ENCODE measurements around the gene OSBP2. TPM values are rescaled to one million over a fixed set of nuclear protein-coding genes. Genes with fewer than 3 reads are reported as not detected.

OSBP2 gene
- polyA plus RNA-seq, 2 donors: 2.5 to 2.7 TPM

GRCh38 chr22:30906946-30907345 is 212.3 kb downstream of the OSBP2 start:
- H3K27ac ChIP-seq (ENCODE audit: low read depth in 2 of 2, low read length in 1 of 2): no peak overlapping the region
- H3K36me3 ChIP-seq (ENCODE audit: control insufficient read depth in 2 of 2, insufficient read depth in 2 of 2, low read length in 1 of 2): peaks cover 0 to 6% of the 10 kb centered on the region in 2 donors
- no peaks in the 10 kb centered on the region for H3K27me3 ChIP-seq (ENCODE audit: control insufficient read depth in 1 of 2, insufficient read depth in 2 of 2, low read length in 2 of 2)
- no peaks in the 10 kb centered on the region for H3K9me3 ChIP-seq (ENCODE audit: control insufficient read depth in 2 of 2, insufficient read depth in 1 of 2, low read depth in 1 of 2, low read length in 1 of 2)
- H3K4me1 ChIP-seq (ENCODE audit: control insufficient read depth in 2 of 2, insufficient read depth in 2 of 2, low read length in 1 of 2): no peaks in the 10 kb centered on the region
- no peak overlapping the region for H3K4me3 ChIP-seq (ENCODE audit: low read depth in 1 of 2, low read length in 2 of 2)
- WGBS, 2 donors: 87 to 95% methylated on average over 1 of the region's 1 CpG

GRCh38 chr22:30908051-30908461 is 213.4 kb downstream of the OSBP2 start:
- Histone ChIP-seq H3K4me1 (ENCODE audit: control insufficient read depth in 2 of 2, insufficient read depth in 2 of 2, low read length in 1 of 2) (no peaks in the 10 kb centered on the region), H3K36me3 (ENCODE audit: control insufficient read depth in 2 of 2, insufficient read depth in 2 of 2, low read length in 1 of 2) (peaks cover 0 to 6% of the 10 kb centered on the region in 2 donors), H3K27ac (ENCODE audit: low read depth in 2 of 2, low read length in 1 of 2) (no peak overlapping the region), H3K9me3 (ENCODE audit: control insufficient read depth in 2 of 2, insufficient read depth in 1 of 2, low read depth in 1 of 2, low read length in 1 of 2) (no peaks in the 10 kb centered on the region), H3K4me3 (ENCODE audit: low read depth in 1 of 2, low read length in 2 of 2) (no peak overlapping the region), H3K27me3 (ENCODE audit: control insufficient read depth in 1 of 2, insufficient read depth in 2 of 2, low read length in 2 of 2) (no peaks in the 10 kb centered on the region)
- WGBS, 2 donors: 85 to 92% methylated on average over 6 of the region's 6 CpGs

- no peak overlapping the region for H3K27ac ChIP-seq (ENCODE audit: low read depth in 2 of 2, low read length in 1 of 2)
- no peaks in the 10 kb centered on the region for H3K27me3 ChIP-seq (ENCODE audit: control insufficient read depth in 1 of 2, insufficient read depth in 2 of 2, low read length in 2 of 2)
- H3K4me3 ChIP-seq (ENCODE audit: low read depth in 1 of 2, low read length in 2 of 2): no peak overlapping the region
- no peaks in the 10 kb centered on the region for H3K9me3 ChIP-seq (ENCODE audit: control insufficient read depth in 2 of 2, insufficient read depth in 1 of 2, low read depth in 1 of 2, low read length in 1 of 2)
- WGBS, 2 donors: 89 to 93% methylated on average over 5 of the region's 5 CpGs
- H3K4me1 ChIP-seq (ENCODE audit: control insufficient read depth in 2 of 2, insufficient read depth in 2 of 2, low read length in 1 of 2): no peaks in the 10 kb centered on the region
- H3K36me3 ChIP-seq (ENCODE audit: control insufficient read depth in 2 of 2, insufficient read depth in 2 of 2, low read length in 1 of 2): peaks cover 0 to 6% of the 10 kb centered on the region in 2 donors
Observed at GRCh38 chr22:30909306-30909705, 214.6 kb downstream of the OSBP2 start.

GRCh38 chr22:30910358-30910757 is 215.7 kb downstream of the OSBP2 start:
- no peaks in the 10 kb centered on the region for H3K4me1 ChIP-seq (ENCODE audit: control insufficient read depth in 2 of 2, insufficient read depth in 2 of 2, low read length in 1 of 2)
- 69 to 78% methylated on average over 2 of the region's 2 CpGs for WGBS, 2 donors
- H3K27ac ChIP-seq (ENCODE audit: low read depth in 2 of 2, low read length in 1 of 2): no peak overlapping the region
- no peaks in the 10 kb centered on the region for H3K27me3 ChIP-seq (ENCODE audit: control insufficient read depth in 1 of 2, insufficient read depth in 2 of 2, low read length in 2 of 2)
- H3K4me3 ChIP-seq (ENCODE audit: low read depth in 1 of 2, low read length in 2 of 2): no peak overlapping the region
- peaks cover 0 to 6% of the 10 kb centered on the region in 2 donors for H3K36me3 ChIP-seq (ENCODE audit: control insufficient read depth in 2 of 2, insufficient read depth in 2 of 2, low read length in 1 of 2)
- H3K9me3 ChIP-seq (ENCODE audit: control insufficient read depth in 2 of 2, insufficient read depth in 1 of 2, low read depth in 1 of 2, low read length in 1 of 2): no peaks in the 10 kb centered on the region

GRCh38 chr22:30918761-30919160 is 224.1 kb downstream of the OSBP2 start:
- H3K27ac ChIP-seq (ENCODE audit: low read depth in 2 of 2, low read length in 1 of 2): no peak overlapping the region
- 88 to 89% methylated on average over 7 of the region's 7 CpGs for WGBS, 2 donors
- no peak overlapping the region for H3K4me3 ChIP-seq (ENCODE audit: low read depth in 1 of 2, low read length in 2 of 2)
- H3K9me3 ChIP-seq (ENCODE audit: control insufficient read depth in 2 of 2, insufficient read depth in 1 of 2, low read depth in 1 of 2, low read length in 1 of 2): no peaks in the 10 kb centered on the region
- H3K36me3 ChIP-seq (ENCODE audit: control insufficient read depth in 2 of 2, insufficient read depth in 2 of 2, low read length in 1 of 2): no peaks in the 10 kb centered on the region
- H3K27me3 ChIP-seq (ENCODE audit: control insufficient read depth in 1 of 2, insufficient read depth in 2 of 2, low read length in 2 of 2): no peaks in the 10 kb centered on the region
- no peaks in the 10 kb centered on the region for H3K4me1 ChIP-seq (ENCODE audit: control insufficient read depth in 2 of 2, insufficient read depth in 2 of 2, low read length in 1 of 2)

GRCh38 chr22:30919973-30920372 is 225.3 kb downstream of the OSBP2 start:
- peaks cover 0 to 2% of the 10 kb centered on the region in 2 donors for H3K36me3 ChIP-seq (ENCODE audit: control insufficient read depth in 2 of 2, insufficient read depth in 2 of 2, low read length in 1 of 2)
- WGBS, 2 donors: 82 to 83% methylated on average over 7 of the region's 7 CpGs

GRCh38 chr22:30920407-30920806 is 225.7 kb downstream of the OSBP2 start:
- H3K4me3 ChIP-seq (ENCODE audit: low read depth in 1 of 2, low read length in 2 of 2): no peak overlapping the region
- no peak overlapping the region for H3K27ac ChIP-seq (ENCODE audit: low read depth in 2 of 2, low read length in 1 of 2)
- H3K4me1 ChIP-seq (ENCODE audit: control insufficient read depth in 2 of 2, insufficient read depth in 2 of 2, low read length in 1 of 2): no peaks in the 10 kb centered on the region
- no peaks in the 10 kb centered on the region for H3K9me3 ChIP-seq (ENCODE audit: control insufficient read depth in 2 of 2, insufficient read depth in 1 of 2, low read depth in 1 of 2, low read length in 1 of 2)
- no peaks in the 10 kb centered on the region for H3K27me3 ChIP-seq (ENCODE audit: control insufficient read depth in 1 of 2, insufficient read depth in 2 of 2, low read length in 2 of 2)
- 1 to 2% methylated on average over 9 of the region's 9 CpGs for WGBS, 2 donors
- H3K36me3 ChIP-seq (ENCODE audit: control insufficient read depth in 2 of 2, insufficient read depth in 2 of 2, low read length in 1 of 2): peaks cover 0 to 2% of the 10 kb centered on the region in 2 donors

More at GRCh38 chr22:30919973-30920372, 225.3 kb downstream of the OSBP2 start:
- H3K4me3 ChIP-seq (ENCODE audit: low read depth in 1 of 2, low read length in 2 of 2): no peak overlapping the region
- H3K27me3 ChIP-seq (ENCODE audit: control insufficient read depth in 1 of 2, insufficient read depth in 2 of 2, low read length in 2 of 2): no peaks in the 10 kb centered on the region
- H3K4me1 ChIP-seq (ENCODE audit: control insufficient read depth in 2 of 2, insufficient read depth in 2 of 2, low read length in 1 of 2): no peaks in the 10 kb centered on the region
- no peak overlapping the region for H3K27ac ChIP-seq (ENCODE audit: low read depth in 2 of 2, low read length in 1 of 2)
- H3K9me3 ChIP-seq (ENCODE audit: control insufficient read depth in 2 of 2, insufficient read depth in 1 of 2, low read depth in 1 of 2, low read length in 1 of 2): no peaks in the 10 kb centered on the region

GRCh38 chr22:30921108-30921507 is 226.4 kb downstream of the OSBP2 start:
- Histone ChIP-seq H3K27me3 (ENCODE audit: control insufficient read depth in 1 of 2, insufficient read depth in 2 of 2, low read length in 2 of 2) (no peaks in the 10 kb centered on the region), H3K4me1 (ENCODE audit: control insufficient read depth in 2 of 2, insufficient read depth in 2 of 2, low read length in 1 of 2) (no peaks in the 10 kb centered on the region), H3K36me3 (ENCODE audit: control insufficient read depth in 2 of 2, insufficient read depth in 2 of 2, low read length in 1 of 2) (peaks cover 0 to 7% of the 10 kb centered on the region in 2 donors), H3K4me3 (ENCODE audit: low read depth in 1 of 2, low read length in 2 of 2) (no peak overlapping the region), H3K27ac (ENCODE audit: low read depth in 2 of 2, low read length in 1 of 2) (no peak overlapping the region), H3K9me3 (ENCODE audit: control insufficient read depth in 2 of 2, insufficient read depth in 1 of 2, low read depth in 1 of 2, low read length in 1 of 2) (no peaks in the 10 kb centered on the region)
- 46 to 53% methylated on average over 6 of the region's 6 CpGs for WGBS, 2 donors

GRCh38 chr22:30922151-30922611 is 227.5 kb downstream of the OSBP2 start:
- Histone ChIP-seq H3K36me3 (ENCODE audit: control insufficient read depth in 2 of 2, insufficient read depth in 2 of 2, low read length in 1 of 2) (peaks cover 4 to 16% of the 10 kb centered on the region in 2 donors), H3K4me3 (ENCODE audit: low read depth in 1 of 2, low read length in 2 of 2) (no peak overlapping the region), H3K27ac (ENCODE audit: low read depth in 2 of 2, low read length in 1 of 2) (no peak overlapping the region), H3K4me1 (ENCODE audit: control insufficient read depth in 2 of 2, insufficient read depth in 2 of 2, low read length in 1 of 2) (no peaks in the 10 kb centered on the region), H3K9me3 (ENCODE audit: control insufficient read depth in 2 of 2, insufficient read depth in 1 of 2, low read depth in 1 of 2, low read length in 1 of 2) (no peaks in the 10 kb centered on the region), H3K27me3 (ENCODE audit: control insufficient read depth in 1 of 2, insufficient read depth in 2 of 2, low read length in 2 of 2) (no peaks in the 10 kb centered on the region)
- WGBS, 2 donors: 42 to 52% methylated on average over 34 of the region's 34 CpGs

GRCh38 chr22:30923168-30923900 is 228.7 kb downstream of the OSBP2 start:
- no peak overlapping the region for H3K27ac ChIP-seq (ENCODE audit: low read depth in 2 of 2, low read length in 1 of 2)
- H3K9me3 ChIP-seq (ENCODE audit: control insufficient read depth in 2 of 2, insufficient read depth in 1 of 2, low read depth in 1 of 2, low read length in 1 of 2): no peaks in the 10 kb centered on the region
- 90 to 92% methylated on average over 9 of the region's 9 CpGs for WGBS, 2 donors
- no peaks in the 10 kb centered on the region for H3K27me3 ChIP-seq (ENCODE audit: control insufficient read depth in 1 of 2, insufficient read depth in 2 of 2, low read length in 2 of 2)
- H3K4me3 ChIP-seq (ENCODE audit: low read depth in 1 of 2, low read length in 2 of 2): no peak overlapping the region
- peaks cover 10 to 28% of the 10 kb centered on the region in 2 donors for H3K36me3 ChIP-seq (ENCODE audit: control insufficient read depth in 2 of 2, insufficient read depth in 2 of 2, low read length in 1 of 2)
- H3K4me1 ChIP-seq (ENCODE audit: control insufficient read depth in 2 of 2, insufficient read depth in 2 of 2, low read length in 1 of 2): no peaks in the 10 kb centered on the region

All from esophagus (tissue), 2 donors.